Osteoblast (primary cell): Measurements from ENCODE around the gene PMPCA. TPM values are rescaled to one million over a fixed set of nuclear protein-coding genes. Genes with fewer than 3 reads are reported as not detected.
A peak's percentile ranks its signal among the peaks of the same experiment; 100 is the strongest.

Source experiments
- DNase-seq: peaks from one replicate; pipeline ENCODE4 v3.0.0; 2011; ENCODE audit warnings: low spot score, mixed read lengths; ENCODE audit not compliant: insufficient read length; ENCODE audit errors: missing footprints
- H2AFZ ChIP-seq: 2 replicates; pipeline ENCODE4 v1.6.0; 2011; ENCODE audit warnings: mild to moderate bottlenecking, low read length
- H3K27ac ChIP-seq: 2 replicates; pipeline ENCODE4 v1.5.1; 2011; ENCODE audit warnings: mild to moderate bottlenecking, low read depth, low read length, moderate library complexity
- H3K27me3 ChIP-seq: 2 replicates; pipeline ENCODE4 v1.6.0; 2012; ENCODE audit warnings: mild to moderate bottlenecking, control low read depth, inconsistent platforms, low read length, moderate library complexity; ENCODE audit not compliant: insufficient read depth
- H3K36me3 ChIP-seq: 2 replicates; pipeline ENCODE4 v1.5.1; 2011; ENCODE audit warnings: mild to moderate bottlenecking, low read length, control low read depth, moderate library complexity; ENCODE audit not compliant: insufficient read depth
- H3K4me1 ChIP-seq: 2 replicates; pipeline ENCODE4 v1.5.1; 2011; ENCODE audit warnings: mild to moderate bottlenecking, low read length, control low read depth, moderate library complexity; ENCODE audit not compliant: insufficient read depth
- H3K4me2 ChIP-seq: 2 replicates; pipeline ENCODE4 v1.6.0; 2011; ENCODE audit warnings: mild to moderate bottlenecking, low read length; ENCODE audit not compliant: insufficient read depth
- H3K4me3 ChIP-seq: fragments of 200-600 bp; sonication (generic); 3 replicates; pipeline ENCODE4 v1.5.1; 2012; ENCODE audit warnings: mild to moderate bottlenecking, low read length, inconsistent platforms; ENCODE audit not compliant: insufficient read depth
- H3K79me2 ChIP-seq: 2 replicates; pipeline ENCODE4 v1.6.0; 2012; ENCODE audit warnings: mild to moderate bottlenecking, low read length, control low read depth, inconsistent platforms; ENCODE audit not compliant: insufficient read depth
- H3K9me3 ChIP-seq: 2 replicates; pipeline ENCODE4 v1.5.1; 2011; ENCODE audit warnings: low read depth, low read length, control low read depth
- H4K20me1 ChIP-seq: 2 replicates; pipeline ENCODE4 v1.6.0; 2012; ENCODE audit warnings: mild to moderate bottlenecking, low read length, control low read depth; ENCODE audit not compliant: insufficient read depth
- total RNA-seq: library from RNA; depleted of rRNA; stranded (reverse); fragments of >200 nt; gene quantifications from 2 replicates; pipeline ENCODE4 v1.2.3, GENCODE V29; 2012
- TF ChIP-seq, protein P1 (sequence below): IDR thresholded peaks from 2 replicates; pipeline ENCODE4 v1.5.1; 2011; ENCODE audit warnings: mild to moderate bottlenecking, low read depth, low read length, moderate library complexity; ENCODE audit errors: extremely low read depth

The PMPCA gene
- total RNA-seq, 1 donor = 39.1 TPM

- no peak overlapping the region for H3K4me2 ChIP-seq
- H3K4me3 ChIP-seq = no peak overlapping the region
- no peak for DNase-seq
- H3K27me3 ChIP-seq = no peaks in the 10 kb centered on the region
- H3K4me1 ChIP-seq = peaks cover 16% of the 10 kb centered on the region
- H3K36me3 ChIP-seq = peaks cover 5% of the 10 kb centered on the region
- H2AFZ ChIP-seq = no peak overlapping the region
- no peaks in the 10 kb centered on the region for H3K9me3 ChIP-seq
- H4K20me1 ChIP-seq = peaks cover 38% of the 10 kb centered on the region
- TF ChIP-seq, protein P1, sequence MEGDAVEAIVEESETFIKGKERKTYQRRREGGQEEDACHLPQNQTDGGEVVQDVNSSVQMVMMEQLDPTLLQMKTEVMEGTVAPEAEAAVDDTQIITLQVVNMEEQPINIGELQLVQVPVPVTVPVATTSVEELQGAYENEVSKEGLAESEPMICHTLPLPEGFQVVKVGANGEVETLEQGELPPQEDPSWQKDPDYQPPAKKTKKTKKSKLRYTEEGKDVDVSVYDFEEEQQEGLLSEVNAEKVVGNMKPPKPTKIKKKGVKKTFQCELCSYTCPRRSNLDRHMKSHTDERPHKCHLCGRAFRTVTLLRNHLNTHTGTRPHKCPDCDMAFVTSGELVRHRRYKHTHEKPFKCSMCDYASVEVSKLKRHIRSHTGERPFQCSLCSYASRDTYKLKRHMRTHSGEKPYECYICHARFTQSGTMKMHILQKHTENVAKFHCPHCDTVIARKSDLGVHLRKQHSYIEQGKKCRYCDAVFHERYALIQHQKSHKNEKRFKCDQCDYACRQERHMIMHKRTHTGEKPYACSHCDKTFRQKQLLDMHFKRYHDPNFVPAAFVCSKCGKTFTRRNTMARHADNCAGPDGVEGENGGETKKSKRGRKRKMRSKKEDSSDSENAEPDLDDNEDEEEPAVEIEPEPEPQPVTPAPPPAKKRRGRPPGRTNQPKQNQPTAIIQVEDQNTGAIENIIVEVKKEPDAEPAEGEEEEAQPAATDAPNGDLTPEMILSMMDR = no peak
- no peak overlapping the region for H3K27ac ChIP-seq
- H3K79me2 ChIP-seq = peaks cover 59% of the 10 kb centered on the region
These were observed 24.2 kb downstream of the PMPCA start for GRCh38 chr9:136434580-136435169.

- Histone ChIP-seq H3K4me2 (no peak overlapping the region), H4K20me1 (peaks cover 52% of the 10 kb centered on the region)
These were observed 25.7 kb downstream of the PMPCA start for GRCh38 chr9:136436055-136436634.

GRCh38 chr9:136437430-136437829, 27.0 kb downstream of the PMPCA start:
- H3K27ac ChIP-seq = peak overlapping the region; percentile 12
- TF ChIP-seq, protein P1 = no peak
- peaks cover 27% of the 10 kb centered on the region for H3K4me1 ChIP-seq
- H3K4me3 ChIP-seq = peak overlapping the region; percentile 84
- H2AFZ ChIP-seq = no peak overlapping the region
- peaks cover 28% of the 10 kb centered on the region for H3K36me3 ChIP-seq
- H3K9me3 ChIP-seq = no peaks in the 10 kb centered on the region
- H3K4me2 ChIP-seq = peak overlapping the region; percentile 81
- H4K20me1 ChIP-seq = peaks cover 65% of the 10 kb centered on the region
- peaks cover 59% of the 10 kb centered on the region for H3K79me2 ChIP-seq
- no peaks in the 10 kb centered on the region for H3K27me3 ChIP-seq
- DNase-seq = peak; percentile 93

More at GRCh38 chr9:136436055-136436634, 25.7 kb downstream of the PMPCA start:
- no peak overlapping the region for H3K4me3 ChIP-seq
- no peaks in the 10 kb centered on the region for H3K27me3 ChIP-seq
- TF ChIP-seq, protein P1 = no peak
- peaks cover 21% of the 10 kb centered on the region for H3K4me1 ChIP-seq
- no peak for DNase-seq
- H3K27ac ChIP-seq = no peak overlapping the region
- peaks cover 59% of the 10 kb centered on the region for H3K79me2 ChIP-seq
- no peak overlapping the region for H2AFZ ChIP-seq
- H3K9me3 ChIP-seq = no peaks in the 10 kb centered on the region
- H3K36me3 ChIP-seq = peaks cover 18% of the 10 kb centered on the region

DNA sequence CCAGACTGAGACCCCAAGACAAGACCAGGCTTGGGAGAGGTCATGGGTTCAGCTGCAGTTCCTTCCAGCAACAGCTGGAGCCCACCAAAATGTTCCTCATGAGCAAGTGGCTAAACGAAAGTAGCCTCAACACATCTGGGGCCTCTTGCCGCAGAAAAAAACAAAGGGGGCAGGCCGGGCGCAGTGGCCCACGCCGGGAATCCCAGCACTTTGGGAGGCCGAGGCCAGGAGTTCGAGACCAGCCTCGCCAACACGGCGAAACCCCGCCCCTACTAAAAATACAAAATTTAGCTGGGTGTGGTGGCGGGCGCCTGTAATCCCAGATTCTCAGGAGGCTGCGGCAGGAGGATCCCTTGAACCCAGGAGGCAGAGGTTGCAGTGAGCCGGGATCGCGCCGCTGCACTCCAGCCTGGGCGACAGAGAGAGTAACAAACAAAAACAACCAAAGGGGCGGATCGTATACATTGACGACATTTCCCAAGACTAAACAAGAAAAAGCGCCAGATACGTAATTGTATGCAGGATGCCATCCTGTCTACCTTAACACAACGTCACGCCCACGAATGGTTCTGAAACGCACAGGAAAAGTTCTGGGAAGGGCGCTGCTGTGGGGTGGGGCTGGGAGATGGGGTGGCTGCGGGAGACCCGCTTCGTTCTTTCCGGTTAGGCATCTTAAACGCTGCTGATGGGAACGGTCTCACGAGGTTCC, 27.5 kb downstream of the PMPCA start:
- H2AFZ ChIP-seq = no peak overlapping the region
- TF ChIP-seq, protein P1 = no peak
- H3K79me2 ChIP-seq = peaks cover 59% of the 10 kb centered on the region
- peak; percentile 95 for DNase-seq
- H3K36me3 ChIP-seq = peaks cover 31% of the 10 kb centered on the region
- H3K4me2 ChIP-seq = peak overlapping the region; percentile 81
- peaks cover 27% of the 10 kb centered on the region for H3K4me1 ChIP-seq
- H3K4me3 ChIP-seq = peak overlapping the region; percentile 84
- H3K27ac ChIP-seq = peak overlapping the region; percentile 41
- no peaks in the 10 kb centered on the region for H3K9me3 ChIP-seq
- H4K20me1 ChIP-seq = peaks cover 69% of the 10 kb centered on the region
- H3K27me3 ChIP-seq = no peaks in the 10 kb centered on the region
